ENCODE measurements around the gene RAPGEF5.
A peak's percentile ranks its signal among the peaks of the same experiment; 100 is the strongest.

DNA sequence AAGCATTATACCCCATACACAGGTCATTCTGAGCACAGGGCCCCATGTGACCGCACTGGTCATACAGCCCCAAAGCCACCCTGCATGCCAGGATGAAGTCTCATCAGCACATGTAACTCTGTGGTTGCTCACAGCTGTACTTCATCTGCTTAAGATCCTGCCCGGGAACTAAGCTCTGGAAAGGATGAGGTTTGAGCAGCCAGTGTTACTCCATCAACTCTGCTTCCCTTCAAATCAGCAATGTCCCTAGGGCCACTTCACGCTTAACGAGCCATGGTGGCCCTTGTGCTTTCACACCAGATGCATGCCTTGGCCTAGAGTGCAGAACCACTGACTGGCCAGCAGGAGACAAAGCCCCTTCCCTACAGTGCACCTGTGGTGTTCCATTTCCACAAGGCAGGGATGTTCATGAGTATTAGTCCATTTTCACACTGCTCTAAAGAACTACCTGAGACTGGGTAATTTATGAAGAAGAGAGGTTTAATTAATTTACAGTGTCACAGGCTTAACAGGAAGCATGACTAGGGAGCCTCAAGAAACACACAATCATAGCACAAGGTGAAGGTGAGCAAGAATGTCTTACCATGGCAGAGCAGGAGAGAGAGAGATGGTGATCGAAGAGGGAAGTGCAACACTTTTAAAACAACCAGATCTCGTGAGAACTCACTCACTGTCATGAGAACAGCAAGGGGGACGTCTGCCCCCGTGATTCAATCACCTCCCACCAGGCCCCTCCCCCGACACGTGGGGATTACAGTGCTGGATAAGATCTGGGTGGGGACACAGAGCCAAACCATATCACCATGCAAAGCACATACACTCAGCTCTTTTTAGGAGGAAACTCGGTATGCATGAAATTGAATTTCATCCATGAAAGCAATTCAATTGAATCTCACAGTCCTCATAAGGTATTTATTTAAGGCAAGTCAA lies 262.3 kb downstream of the RAPGEF5 start:
- TF ChIP-seq CTCF (conservative IDR thresholded peaks at IDR 0.05; ENCODE audit: low read depth, low read length) (peak; percentile 27; the same call in 1 of the 2 replicates), EZH2phosphoT487 (IDR thresholded peaks at IDR 0.05; ENCODE audit: borderline replicate concordance, low read length) (no peak)

Measured in PC-3 (cell line).